ENCODE measurements around the gene ARID4B. TPM values are rescaled to one million over a fixed set of nuclear protein-coding genes. Genes with fewer than 3 reads are reported as not detected.
"Not testable (repeated sequence)": the region's sequence is repeated elsewhere in the genome, so short reads cannot be mapped to it uniquely, and the experiment has no call there.

ARID4B gene
- total RNA-seq, 1 experiment from 2014 or later: 48.7 TPM

DNA sequence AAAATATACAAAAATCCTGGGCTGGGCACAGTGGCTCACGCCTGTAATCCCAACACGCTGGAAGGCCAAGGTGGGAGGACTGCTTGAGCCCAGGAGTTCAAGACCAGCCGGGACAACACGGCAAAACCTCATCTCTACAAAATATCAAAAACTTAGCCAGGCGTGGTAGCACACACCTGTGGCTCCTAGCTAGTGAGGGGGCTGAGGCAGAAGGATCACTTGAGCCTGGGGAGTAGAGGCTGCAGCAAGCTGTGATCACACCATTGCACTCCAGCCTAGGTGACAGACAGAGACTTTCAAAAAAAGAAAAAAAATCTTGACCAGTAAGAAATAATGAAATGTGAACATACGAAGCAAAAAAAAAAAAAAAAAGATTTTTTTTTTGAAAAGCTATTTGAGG, 52.1 kb downstream of the ARID4B start:
- DNase-seq (ENCODE audit: unreplicated experiment): no peak
- no TSS peak for BruUV-seq (replicated peaks)
- H3K27ac Mint-ChIP-seq (ENCODE audit: low read depth, unreplicated experiment): no peak overlapping the region
- H3K4me1 Mint-ChIP-seq (ENCODE audit: insufficient read depth, unreplicated experiment): peaks cover 41% of the 10 kb centered on the region
- no peaks in the 10 kb centered on the region for H3K9me3 Mint-ChIP-seq (ENCODE audit: unreplicated experiment)
- POLR2A ChIA-PET: interaction anchor here (0.6 to 3.4 kb wide), 11 partner anchors 9 to 92 kb away, joined by 3 to 12 read pairs (median 4); partner anchors contain the start of gene TBCE
- TF ChIP-seq, protein P1, sequence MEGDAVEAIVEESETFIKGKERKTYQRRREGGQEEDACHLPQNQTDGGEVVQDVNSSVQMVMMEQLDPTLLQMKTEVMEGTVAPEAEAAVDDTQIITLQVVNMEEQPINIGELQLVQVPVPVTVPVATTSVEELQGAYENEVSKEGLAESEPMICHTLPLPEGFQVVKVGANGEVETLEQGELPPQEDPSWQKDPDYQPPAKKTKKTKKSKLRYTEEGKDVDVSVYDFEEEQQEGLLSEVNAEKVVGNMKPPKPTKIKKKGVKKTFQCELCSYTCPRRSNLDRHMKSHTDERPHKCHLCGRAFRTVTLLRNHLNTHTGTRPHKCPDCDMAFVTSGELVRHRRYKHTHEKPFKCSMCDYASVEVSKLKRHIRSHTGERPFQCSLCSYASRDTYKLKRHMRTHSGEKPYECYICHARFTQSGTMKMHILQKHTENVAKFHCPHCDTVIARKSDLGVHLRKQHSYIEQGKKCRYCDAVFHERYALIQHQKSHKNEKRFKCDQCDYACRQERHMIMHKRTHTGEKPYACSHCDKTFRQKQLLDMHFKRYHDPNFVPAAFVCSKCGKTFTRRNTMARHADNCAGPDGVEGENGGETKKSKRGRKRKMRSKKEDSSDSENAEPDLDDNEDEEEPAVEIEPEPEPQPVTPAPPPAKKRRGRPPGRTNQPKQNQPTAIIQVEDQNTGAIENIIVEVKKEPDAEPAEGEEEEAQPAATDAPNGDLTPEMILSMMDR (IDR thresholded peaks at IDR 0.05; ENCODE audit: unreplicated experiment): no peak
- peaks cover 7% of the 10 kb centered on the region for H3K36me3 Mint-ChIP-seq (ENCODE audit: insufficient read depth, unreplicated experiment)
- intact Hi-C loops (cut with micrococcal nuclease): no loop called here
- CTCF ChIA-PET: interaction anchor here (0.6 to 4.8 kb wide), 5 partner anchors 17 to 1757 kb away, joined by 3 to 18 read pairs (median 3); no protein-coding TSS in a partner anchor
- H3K4me3 Mint-ChIP-seq (ENCODE audit: unreplicated experiment): no peak overlapping the region
- no peaks in the 10 kb centered on the region for H3K27me3 Mint-ChIP-seq (ENCODE audit: insufficient read depth, unreplicated experiment)

DNA sequence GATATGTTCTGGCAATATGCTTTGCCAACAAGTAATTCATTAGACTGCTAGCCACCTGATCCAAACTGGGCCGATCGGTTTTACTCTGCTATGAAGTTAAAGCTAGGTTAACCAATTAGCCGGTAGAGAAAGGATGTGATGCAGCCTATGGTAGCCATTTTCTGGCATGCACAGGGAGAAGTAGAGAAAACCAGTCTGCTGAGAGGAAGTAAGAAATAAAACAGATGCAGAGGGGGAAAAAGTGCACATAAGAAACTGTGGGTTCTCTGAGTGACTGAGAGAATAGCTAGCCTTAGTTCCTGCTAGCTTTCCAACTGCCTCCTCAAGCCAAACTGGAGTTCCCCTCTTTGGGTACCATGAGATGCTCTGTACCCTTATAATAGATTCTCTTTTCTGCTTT, 52.8 kb downstream of the ARID4B start:
- intact Hi-C loops (cut with micrococcal nuclease): no loop called here
- ChIA-PET CTCF (interaction anchor here (0.6 to 4.8 kb wide), 9 partner anchors 9 to 1757 kb away, joined by 3 to 18 read pairs (median 3); no protein-coding TSS in a partner anchor), POLR2A (interaction anchor here (0.7 to 3.4 kb wide), 9 partner anchors 9 to 53 kb away, joined by 3 to 12 read pairs (median 4); partner anchors contain the start of gene GGPS1)
- BruUV-seq (replicated peaks): no TSS peak
- no peak overlapping the region for H3K27ac Mint-ChIP-seq (ENCODE audit: low read depth, unreplicated experiment)
- DNase-seq (ENCODE audit: unreplicated experiment): no peak
- H3K36me3 Mint-ChIP-seq (ENCODE audit: insufficient read depth, unreplicated experiment): peaks cover 7% of the 10 kb centered on the region
- H3K4me3 Mint-ChIP-seq (ENCODE audit: unreplicated experiment): no peak overlapping the region
- H3K9me3 Mint-ChIP-seq (ENCODE audit: unreplicated experiment): no peaks in the 10 kb centered on the region
- no peaks in the 10 kb centered on the region for H3K27me3 Mint-ChIP-seq (ENCODE audit: insufficient read depth, unreplicated experiment)
- TF ChIP-seq, protein P1 (IDR thresholded peaks at IDR 0.05; ENCODE audit: unreplicated experiment): no peak
- peaks cover 43% of the 10 kb centered on the region for H3K4me1 Mint-ChIP-seq (ENCODE audit: insufficient read depth, unreplicated experiment)

DNA sequence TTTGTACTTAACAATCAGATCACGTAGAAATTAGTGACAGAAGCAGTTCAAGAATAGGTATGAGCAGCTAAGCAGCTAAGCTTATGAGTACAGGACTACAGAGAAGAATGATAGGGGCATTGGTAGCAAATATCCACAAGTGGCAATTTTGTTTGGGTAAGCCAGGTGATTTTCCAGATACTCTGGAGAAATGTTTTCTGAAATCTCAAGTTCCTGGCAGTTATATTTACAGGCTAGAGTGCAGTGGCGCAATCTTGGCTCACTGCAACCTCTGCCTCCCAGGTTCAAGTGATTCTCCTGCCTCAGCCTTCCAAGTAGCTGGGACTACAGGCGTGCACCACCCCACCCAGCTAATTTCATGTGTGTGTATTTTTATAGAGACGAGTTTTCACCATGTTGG, 55.1 kb downstream of the ARID4B start:
- H3K9me3 Mint-ChIP-seq (ENCODE audit: unreplicated experiment): no peaks in the 10 kb centered on the region
- no peak for DNase-seq (ENCODE audit: unreplicated experiment)
- H3K27ac Mint-ChIP-seq (ENCODE audit: low read depth, unreplicated experiment): no peak overlapping the region
- intact Hi-C loops (cut with micrococcal nuclease): no loop called here
- POLR2A ChIA-PET: interaction anchor here (1.0 to 1.7 kb wide), 4 partner anchors 8 to 95 kb away, joined by 3 to 7 read pairs (median 4); partner anchors contain the start of genes ARID4B, GGPS1 and TBCE
- CTCF ChIA-PET: interaction anchor here (1.2 to 4.3 kb wide), 2 partner anchors 12 to 14 kb away, joined by 4 to 15 read pairs; no protein-coding TSS in a partner anchor
- no TSS peak for BruUV-seq (replicated peaks)
- H3K4me3 Mint-ChIP-seq (ENCODE audit: unreplicated experiment): no peak overlapping the region
- H3K36me3 Mint-ChIP-seq (ENCODE audit: insufficient read depth, unreplicated experiment): peaks cover 9% of the 10 kb centered on the region
- TF ChIP-seq, protein P1 (IDR thresholded peaks at IDR 0.05; ENCODE audit: unreplicated experiment): no peak
- no peaks in the 10 kb centered on the region for H3K27me3 Mint-ChIP-seq (ENCODE audit: insufficient read depth, unreplicated experiment)
- peaks cover 41% of the 10 kb centered on the region for H3K4me1 Mint-ChIP-seq (ENCODE audit: insufficient read depth, unreplicated experiment)

DNA sequence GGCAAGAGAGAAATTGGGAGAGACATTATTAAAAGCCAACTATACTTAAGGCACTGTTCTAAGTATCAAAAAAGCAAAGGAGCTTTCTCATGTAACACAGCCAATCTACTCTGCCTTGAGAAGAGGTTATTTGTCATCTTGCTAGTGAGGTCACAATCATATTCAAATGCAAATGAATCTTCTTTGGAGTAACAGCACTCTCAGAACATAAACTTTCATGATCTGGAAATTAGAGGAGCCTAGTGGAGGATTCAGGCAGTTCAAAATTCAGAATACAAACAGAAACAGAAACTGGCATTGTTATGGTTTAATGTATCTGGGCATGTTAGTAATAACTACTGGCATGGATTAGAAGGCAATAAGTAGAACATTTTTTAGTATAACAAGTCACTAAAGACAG, 57.4 kb downstream of the ARID4B start:
- no TSS peak for BruUV-seq (replicated peaks)
- peaks cover 8% of the 10 kb centered on the region for H3K36me3 Mint-ChIP-seq (ENCODE audit: insufficient read depth, unreplicated experiment)
- no peaks in the 10 kb centered on the region for H3K27me3 Mint-ChIP-seq (ENCODE audit: insufficient read depth, unreplicated experiment)
- POLR2A ChIA-PET: interaction anchor here (0.7 to 1.7 kb wide), 8 partner anchors 10 to 145 kb away, joined by 3 to 7 read pairs (median 4); no protein-coding TSS in a partner anchor
- H3K9me3 Mint-ChIP-seq (ENCODE audit: unreplicated experiment): no peaks in the 10 kb centered on the region
- peak overlapping the region; percentile 2 for H3K27ac Mint-ChIP-seq (ENCODE audit: low read depth, unreplicated experiment)
- H3K4me3 Mint-ChIP-seq (ENCODE audit: unreplicated experiment): no peak overlapping the region
- intact Hi-C loops (cut with micrococcal nuclease): no loop called here
- CTCF ChIA-PET: interaction anchor here (0.5 to 1.1 kb wide), 4 partner anchors 9 to 1564 kb away, joined by 3 read pairs; no protein-coding TSS in a partner anchor
- H3K4me1 Mint-ChIP-seq (ENCODE audit: insufficient read depth, unreplicated experiment): peaks cover 48% of the 10 kb centered on the region
- DNase-seq (ENCODE audit: unreplicated experiment): peak; percentile 39
- TF ChIP-seq, protein P1 (IDR thresholded peaks at IDR 0.05; ENCODE audit: unreplicated experiment): no peak

DNA sequence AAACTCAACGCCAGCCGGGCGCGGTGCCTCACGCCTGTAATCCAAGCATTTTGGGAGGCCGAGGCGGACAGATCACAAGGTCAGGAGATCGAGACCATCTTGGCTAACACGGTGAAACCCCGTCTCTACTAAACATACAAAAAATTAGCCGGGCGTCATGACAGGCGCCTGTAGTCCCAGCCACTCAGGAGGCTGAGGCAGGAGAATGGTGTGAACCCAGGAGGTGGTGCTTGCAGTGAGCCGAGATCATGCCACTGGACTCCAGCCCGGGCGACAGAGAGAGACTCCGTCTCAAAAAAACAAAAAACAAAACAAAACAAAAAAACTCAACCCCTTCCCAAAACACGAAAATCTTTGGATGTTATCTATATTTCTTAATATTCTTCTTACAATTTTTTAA, 58.0 kb downstream of the ARID4B start:
- H3K36me3 Mint-ChIP-seq (ENCODE audit: insufficient read depth, unreplicated experiment); DNase-seq (ENCODE audit: unreplicated experiment); H3K9me3 Mint-ChIP-seq (ENCODE audit: unreplicated experiment); BruUV-seq (replicated peaks); H3K4me3 Mint-ChIP-seq (ENCODE audit: unreplicated experiment); H3K27ac Mint-ChIP-seq (ENCODE audit: low read depth, unreplicated experiment); H3K27me3 Mint-ChIP-seq (ENCODE audit: insufficient read depth, unreplicated experiment): not testable (repeated sequence)
- peaks cover 45% of the 10 kb centered on the region for H3K4me1 Mint-ChIP-seq (ENCODE audit: insufficient read depth, unreplicated experiment)
- POLR2A ChIA-PET: interaction anchor here (0.7 to 1.6 kb wide), 8 partner anchors 11 to 145 kb away, joined by 3 to 6 read pairs (median 4); no protein-coding TSS in a partner anchor
- CTCF ChIA-PET: interaction anchor here (0.9 kb wide), 1 partner anchor 31 kb away, joined by 3 read pairs; no protein-coding TSS in a partner anchor
- intact Hi-C loops (cut with micrococcal nuclease): loop anchor here (5.0 kb wide), 1 partner anchor 42 kb away; no protein-coding TSS in a partner anchor

Data from MCF 10A (cell line).